CMK (cell line): ENCODE data around the gene ALG12.

Experiments used
- DNase-seq: peaks from one replicate; pipeline ENCODE4 v3.0.0-alpha.2; 2010; ENCODE audit warnings: low read depth

ALG12 gene

GRCh38 chr22:49957826-49958365 is 39.7 kb upstream of the ALG12 start:
- DNase-seq: no peak

- no peak for DNase-seq
Measured at GRCh38 chr22:49956914-49957825, 38.9 kb upstream of the ALG12 start.

- no peak for DNase-seq
Measured at GRCh38 chr22:49956418-49956770, 38.2 kb upstream of the ALG12 start.

- no peak for DNase-seq
Measured at GRCh38 chr22:49955581-49956417, 37.6 kb upstream of the ALG12 start.

GRCh38 chr22:49954991-49955580 is 36.8 kb upstream of the ALG12 start:
- DNase-seq: no peak

- no peak for DNase-seq
Measured at GRCh38 chr22:49954354-49954753, 36.1 kb upstream of the ALG12 start.

- DNase-seq: no peak
Measured at GRCh38 chr22:49953680-49954344, 35.6 kb upstream of the ALG12 start.

GRCh38 chr22:49953027-49953679 is 34.9 kb upstream of the ALG12 start:
- no peak for DNase-seq

GRCh38 chr22:49951986-49952896 is 34.0 kb upstream of the ALG12 start:
- DNase-seq: no peak

- DNase-seq: no peak
Measured at GRCh38 chr22:49951678-49951985, 33.4 kb upstream of the ALG12 start.

- no peak for DNase-seq
Measured at GRCh38 chr22:49951000-49951677, 32.9 kb upstream of the ALG12 start.

- DNase-seq: no peak
Measured at GRCh38 chr22:49950396-49950994, 32.3 kb upstream of the ALG12 start.

- no peak for DNase-seq
Measured at GRCh38 chr22:49949914-49950292, 31.7 kb upstream of the ALG12 start.

- DNase-seq: no peak
Measured at GRCh38 chr22:49948958-49949913, 31.0 kb upstream of the ALG12 start.

- DNase-seq: no peak
Measured at GRCh38 chr22:49948116-49948957, 30.1 kb upstream of the ALG12 start.

- no peak for DNase-seq
Measured at GRCh38 chr22:49947296-49947622, 29.0 kb upstream of the ALG12 start.

GRCh38 chr22:49946612-49947295 is 28.5 kb upstream of the ALG12 start:
- no peak for DNase-seq
